Upper lobe of right lung (tissue), 1 donor: ENCODE data around the gene VGF. TPM values are rescaled to one million over a fixed set of nuclear protein-coding genes. Genes with fewer than 3 reads are reported as not detected.

Source experiments
- ATAC-seq: fragments of 200-7000 bp; cut with Tn5 transposase; one replicate; pipeline ENCODE4 v1.9.1; 2020; ENCODE audit warnings: mild to moderate bottlenecking, moderate library complexity
- DNase-seq: peaks from one replicate; pipeline ENCODE4 v3.0.0-alpha.2; 2020
- H3K27ac ChIP-seq: fragments of 200-600 bp; one replicate; pipeline ENCODE4 v1.8.0; 2022
- H3K27me3 ChIP-seq: fragments of 200-600 bp; one replicate; pipeline ENCODE4 v1.8.0; 2022; ENCODE audit warnings: mild to moderate bottlenecking
- H3K36me3 ChIP-seq: fragments of 200-600 bp; one replicate; pipeline ENCODE4 v1.8.0; 2022
- H3K4me1 ChIP-seq: fragments of 200-600 bp; one replicate; pipeline ENCODE4 v1.8.0; 2022
- H3K4me3 ChIP-seq: fragments of 200-600 bp; one replicate; pipeline ENCODE4 v1.8.0; 2022; ENCODE audit warnings: mild to moderate bottlenecking
- H3K9me3 ChIP-seq: fragments of 200-600 bp; one replicate; pipeline ENCODE4 v1.8.0; 2022
- CTCF ChIP-seq: fragments of 200-600 bp; IDR thresholded peaks from one replicate; pipeline ENCODE4 v1.8.0; 2022; ENCODE audit warnings: antibody characterized with exemption
- intact Hi-C: fragments of 100-400 bp; cut with DNase I; formaldehyde crosslinking; loops from one replicate; pipeline ENCODE4 v1.11.0; 2022
- total RNA-seq: library from RNA; stranded (reverse); fragmentation: NEBNext Ultra II Directional; extraction: Animal tissue kit (Norgen Biotek cat#: 25700); gene quantifications from one replicate; pipeline ENCODE4 v1.2.1, GENCODE V29; 2021
- donor health status: DM: no; HTN: yes; CAD: no; lungs with severe emphysema.

The VGF gene
- total RNA-seq, 1 donor from 2014 or later = not detected

GRCh38 chr7:101170617-101171441 lies 5.5 kb upstream of the VGF start:
- H3K9me3 ChIP-seq = no peaks in the 10 kb centered on the region
- no peak overlapping the region for H3K27ac ChIP-seq
- H3K4me1 ChIP-seq = peaks cover 28% of the 10 kb centered on the region
- DNase-seq (no peak), ATAC-seq (no peak)
- intact Hi-C loops = no loop called here
- H3K4me3 ChIP-seq = no peak overlapping the region
- TF ChIP-seq CTCF = no peak
- H3K27me3 ChIP-seq = peaks cover 98% of the 10 kb centered on the region
- no peaks in the 10 kb centered on the region for H3K36me3 ChIP-seq

- ATAC-seq (peak; percentile 69), DNase-seq (peak; percentile 86)
- peaks cover 98% of the 10 kb centered on the region for H3K27me3 ChIP-seq
- no peak overlapping the region for H3K27ac ChIP-seq
- intact Hi-C loops = no loop called here
- H3K9me3 ChIP-seq = no peaks in the 10 kb centered on the region
- TF ChIP-seq CTCF = peak; percentile 87
- peaks cover 35% of the 10 kb centered on the region for H3K4me1 ChIP-seq
- H3K4me3 ChIP-seq = no peak overlapping the region
- no peaks in the 10 kb centered on the region for H3K36me3 ChIP-seq
These were observed 4.6 kb upstream of the VGF start for GRCh38 chr7:101169838-101170551.

- no peak for TF ChIP-seq CTCF
- Histone ChIP-seq H3K4me1 (peaks cover 39% of the 10 kb centered on the region), H3K27me3 (peaks cover 98% of the 10 kb centered on the region), H3K9me3 (no peaks in the 10 kb centered on the region), H3K4me3 (no peak overlapping the region), H3K27ac (no peak overlapping the region), H3K36me3 (no peaks in the 10 kb centered on the region)
- no peak for DNase-seq
- intact Hi-C loops = no loop called here
- ATAC-seq = no peak
These were observed 3.9 kb upstream of the VGF start for GRCh38 chr7:101169110-101169837.

- no peak for TF ChIP-seq CTCF
- Histone ChIP-seq H3K27me3 (peaks cover 98% of the 10 kb centered on the region), H3K9me3 (no peaks in the 10 kb centered on the region), H3K4me3 (no peak overlapping the region), H3K36me3 (no peaks in the 10 kb centered on the region), H3K4me1 (peaks cover 44% of the 10 kb centered on the region), H3K27ac (no peak overlapping the region)
- no peak for DNase-seq
- intact Hi-C loops = no loop called here
- no peak for ATAC-seq
These were observed 3.2 kb upstream of the VGF start for GRCh38 chr7:101168412-101169049.

GRCh38 chr7:101167645-101168411 lies 2.5 kb upstream of the VGF start:
- H3K4me1 ChIP-seq = peaks cover 44% of the 10 kb centered on the region
- no peak for ATAC-seq
- no peak for TF ChIP-seq CTCF
- H3K36me3 ChIP-seq = no peaks in the 10 kb centered on the region
- H3K27ac ChIP-seq = no peak overlapping the region
- DNase-seq = no peak
- intact Hi-C loops = no loop called here
- no peaks in the 10 kb centered on the region for H3K9me3 ChIP-seq
- H3K27me3 ChIP-seq = peaks cover 95% of the 10 kb centered on the region
- H3K4me3 ChIP-seq = no peak overlapping the region
